ENCODE data around the gene EXOC6B. TPM values are rescaled to one million over a fixed set of nuclear protein-coding genes. Genes with fewer than 3 reads are reported as not detected.

The EXOC6B gene
- total and polyA plus RNA-seq, 2 of the 8 experiments (the other 6 are each of a cell fraction or from before 2014, with no cell fraction given): 13.5 to 33.0 TPM

DNA sequence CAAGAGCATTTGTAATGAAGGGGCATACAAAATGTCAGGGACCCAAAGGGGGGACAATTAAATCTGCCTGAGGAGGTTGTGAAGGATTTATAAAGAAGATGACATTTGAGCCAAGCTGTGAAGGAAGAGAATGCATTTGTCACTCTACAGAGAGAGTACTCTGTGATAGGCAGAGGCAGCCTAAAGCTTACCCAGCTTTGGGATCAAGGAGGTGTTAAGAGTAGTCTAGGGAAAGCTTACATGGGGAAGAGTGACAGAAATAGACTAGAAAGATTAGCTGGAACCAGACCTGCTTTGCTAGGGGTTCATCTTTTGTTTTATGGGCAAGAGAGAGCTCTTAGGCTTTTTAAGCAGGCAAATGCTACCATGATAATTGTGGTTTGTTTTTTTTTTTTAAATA, 509.1 kb downstream of the EXOC6B start:
- ChIA-PET POLR2A (ENCODE audit: partially characterized antibody) (no interaction called here), CTCF (ENCODE audit: partially characterized antibody) (interaction anchor here (0.8 to 4.1 kb wide), 5 partner anchors 8 to 103 kb away, joined by 3 to 38 read pairs (median 3); no protein-coding TSS in a partner anchor)

More for the DNA sequence above, 509.1 kb downstream of the EXOC6B start:
- Histone ChIP-seq H4K8ac (ENCODE audit: extremely low read depth, insufficient read depth, low read length) (no peak overlapping the region), H3K14ac (ENCODE audit: insufficient read length) (no peak overlapping the region), H4K20me1 (replicated peaks in 1 of 2; ENCODE audit: control insufficient read depth in 1 of 2, insufficient read depth in 2 of 2, low read length in 2 of 2) (no peaks in the 10 kb centered on the region), H3K4ac (replicated peaks; ENCODE audit: insufficient read length, low read depth, low read length) (no peak overlapping the region), H4K91ac (replicated peaks; ENCODE audit: insufficient read length, low read length) (no peak overlapping the region), H2BK20ac (ENCODE audit: low read length) (no peak overlapping the region), H3K56ac (replicated peaks; ENCODE audit: insufficient read length, low read depth, low read length) (no peak overlapping the region), H3K4me2 (ENCODE audit: insufficient read depth in 1 of 2, low read depth in 2 of 2, low read length in 2 of 2) (no peak overlapping the region), H3K23ac (ENCODE audit: insufficient read length) (no peak overlapping the region), H2AK5ac (ENCODE audit: low read depth, low read length) (no peak overlapping the region), H4K5ac (ENCODE audit: insufficient read length, low read depth, low read length) (no peak overlapping the region), H2BK15ac (ENCODE audit: low read length) (no peak overlapping the region), H3K4me1 (replicated peaks in 1 of 4; ENCODE audit: control insufficient read depth in 3 of 4, insufficient read depth in 4 of 4, low read length in 3 of 4) (no peaks in the 10 kb centered on the region), H3K27ac (ENCODE audit: low read depth, low read length) (no peak overlapping the region), H2BK12ac (ENCODE audit: low read depth, low read length) (no peak overlapping the region), H2BK5ac (ENCODE audit: low read depth, low read length) (no peak overlapping the region), H3K4me3 (ENCODE audit: extremely low read depth in 1 of 4, insufficient read depth in 2 of 4, low read depth in 3 of 4, low read length in 4 of 4) (no peak overlapping the region), H2BK120ac (replicated peaks; ENCODE audit: low read depth, low read length) (no peak overlapping the region), H3K79me2 (ENCODE audit: control insufficient read depth in 1 of 2, insufficient read depth in 2 of 2, low read length in 2 of 2) (no peaks in the 10 kb centered on the region), H2AFZ (ENCODE audit: low read length) (no peak overlapping the region), H3K23me2 (ENCODE audit: low read depth, low read length) (no peaks in the 10 kb centered on the region), H3K27me3 (replicated peaks in 1 of 4; ENCODE audit: control insufficient read depth in 3 of 4, extremely low read depth in 1 of 4, insufficient read depth in 3 of 4, low read length in 3 of 4) (peaks cover 0 to 2% (median 0%) of the 10 kb centered on the region in 4 experiments; a peak in 1 of 7 replicates), H3K36me3 (ENCODE audit: control insufficient read depth in 2 of 4, insufficient read depth in 4 of 4, low read length in 3 of 4) (no peaks in the 10 kb centered on the region), H3K18ac (ENCODE audit: extremely low read depth, low read length) (no peak overlapping the region), H3K79me1 (ENCODE audit: low read depth, low read length) (no peaks in the 10 kb centered on the region), H3K9me3 (ENCODE audit: insufficient read depth in 2 of 2, low read depth in 1 of 2, low read length in 1 of 2) (no peaks in the 10 kb centered on the region), H3K9ac (replicated peaks in 1 of 4; ENCODE audit: extremely low read depth in 1 of 4, low read depth in 3 of 4, low read length in 3 of 4) (no peak overlapping the region)
- DNase-seq (ENCODE audit: low read depth in 1 of 2, low spot score in 2 of 2) (no peak), FAIRE-seq (no peak)
- TF ChIP-seq GTF2F1 (IDR thresholded peaks at IDR 0.05; ENCODE audit: borderline replicate concordance, low read depth, low read length) (no peak), PHF8 (conservative IDR thresholded peaks at IDR 0.05; ENCODE audit: low read depth, low read length) (no peak), CTBP2 (IDR thresholded peaks at IDR 0.05; ENCODE audit: borderline replicate concordance, insufficient read depth, insufficient read length, low read length) (no peak), HDAC2 (IDR thresholded peaks at IDR 0.05; ENCODE audit: borderline replicate concordance in 1 of 2, low read depth in 2 of 2, low read length in 2 of 2) (no peak), RNF2 (IDR thresholded peaks at IDR 0.05; ENCODE audit: borderline replicate concordance, low read depth, low read length, missing control alignments, poor library complexity, severe bottlenecking) (no peak), HDAC6 (IDR thresholded peaks at IDR 0.05; ENCODE audit: low read depth, low read length) (no peak), TAF1 (IDR thresholded peaks at IDR 0.05; ENCODE audit: low read depth, low read length) (no peak), TCF12 (IDR thresholded peaks at IDR 0.05; ENCODE audit: low read depth, low read length) (no peak), FOSL1 (IDR thresholded peaks at IDR 0.05; ENCODE audit: insufficient read depth, low read depth, low read length) (no peak), RFX5 (IDR thresholded peaks at IDR 0.05; ENCODE audit: borderline replicate concordance, low read depth, low read length) (no peak), TEAD4 (IDR thresholded peaks at IDR 0.05; ENCODE audit: low read depth, low read length) (no peak)
- TF ChIP-seq, protein P1, sequence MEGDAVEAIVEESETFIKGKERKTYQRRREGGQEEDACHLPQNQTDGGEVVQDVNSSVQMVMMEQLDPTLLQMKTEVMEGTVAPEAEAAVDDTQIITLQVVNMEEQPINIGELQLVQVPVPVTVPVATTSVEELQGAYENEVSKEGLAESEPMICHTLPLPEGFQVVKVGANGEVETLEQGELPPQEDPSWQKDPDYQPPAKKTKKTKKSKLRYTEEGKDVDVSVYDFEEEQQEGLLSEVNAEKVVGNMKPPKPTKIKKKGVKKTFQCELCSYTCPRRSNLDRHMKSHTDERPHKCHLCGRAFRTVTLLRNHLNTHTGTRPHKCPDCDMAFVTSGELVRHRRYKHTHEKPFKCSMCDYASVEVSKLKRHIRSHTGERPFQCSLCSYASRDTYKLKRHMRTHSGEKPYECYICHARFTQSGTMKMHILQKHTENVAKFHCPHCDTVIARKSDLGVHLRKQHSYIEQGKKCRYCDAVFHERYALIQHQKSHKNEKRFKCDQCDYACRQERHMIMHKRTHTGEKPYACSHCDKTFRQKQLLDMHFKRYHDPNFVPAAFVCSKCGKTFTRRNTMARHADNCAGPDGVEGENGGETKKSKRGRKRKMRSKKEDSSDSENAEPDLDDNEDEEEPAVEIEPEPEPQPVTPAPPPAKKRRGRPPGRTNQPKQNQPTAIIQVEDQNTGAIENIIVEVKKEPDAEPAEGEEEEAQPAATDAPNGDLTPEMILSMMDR (IDR thresholded peaks at IDR 0.05; ENCODE audit: control extremely low read depth in 1 of 3, insufficient read depth in 1 of 3, low read depth in 1 of 3, low read length in 3 of 3): no peak
